ENCODE results near the gene RDX.

Gene RDX

GRCh38 chr11:110185599-110185998 is 110.8 kb downstream of the RDX start:
- Histone ChIP-seq H3K79me2 (ENCODE audit: insufficient read depth, low read length) (no peaks in the 10 kb centered on the region), H3F3A (ENCODE audit: low read depth) (no peaks in the 10 kb centered on the region), H3K9ac (ENCODE audit: low read depth, low read length, poor library complexity, severe bottlenecking) (no peak overlapping the region), H4K20me1 (ENCODE audit: insufficient read depth, low read length, poor library complexity, severe bottlenecking) (no peaks in the 10 kb centered on the region), H3K36me3 (ENCODE audit: insufficient read depth, low read length) (no peaks in the 10 kb centered on the region), H3K4me2 (ENCODE audit: low read depth, low read length, poor library complexity, severe bottlenecking) (no peak overlapping the region), H2AFZ (ENCODE audit: low read length) (no peak overlapping the region), H3K27me3 (ENCODE audit: insufficient read depth, low read length, poor library complexity, severe bottlenecking) (no peaks in the 10 kb centered on the region), H3K4me1 (ENCODE audit: insufficient read depth, low read length, poor library complexity, severe bottlenecking) (no peaks in the 10 kb centered on the region), H3K9me2 (replicated peaks; ENCODE audit: low read depth, low read length) (no peaks in the 10 kb centered on the region), H3K9me3 (ENCODE audit: insufficient read depth, low read depth, low read length) (no peaks in the 10 kb centered on the region), H3K4me3 (ENCODE audit: low read length, poor library complexity, severe bottlenecking) (no peak overlapping the region)
- TF ChIP-seq EZH2phosphoT487 (IDR thresholded peaks at IDR 0.05; ENCODE audit: borderline replicate concordance) (no peak), CTCF (conservative IDR thresholded peaks at IDR 0.05; ENCODE audit: low read length) (no peak)

- H3K9ac ChIP-seq (ENCODE audit: low read depth, low read length, poor library complexity, severe bottlenecking): no peak overlapping the region
- no peaks in the 10 kb centered on the region for H4K20me1 ChIP-seq (ENCODE audit: insufficient read depth, low read length, poor library complexity, severe bottlenecking)
- no peaks in the 10 kb centered on the region for H3K9me3 ChIP-seq (ENCODE audit: insufficient read depth, low read depth, low read length)
- H3K27me3 ChIP-seq (ENCODE audit: insufficient read depth, low read length, poor library complexity, severe bottlenecking): no peaks in the 10 kb centered on the region
- no peaks in the 10 kb centered on the region for H3K36me3 ChIP-seq (ENCODE audit: insufficient read depth, low read length)
- TF ChIP-seq CTCF (conservative IDR thresholded peaks at IDR 0.05; ENCODE audit: low read length): no peak
- TF ChIP-seq EZH2phosphoT487 (IDR thresholded peaks at IDR 0.05; ENCODE audit: borderline replicate concordance): no peak
- no peak overlapping the region for H2AFZ ChIP-seq (ENCODE audit: low read length)
- H3K9me2 ChIP-seq (replicated peaks; ENCODE audit: low read depth, low read length): no peaks in the 10 kb centered on the region
- H3K79me2 ChIP-seq (ENCODE audit: insufficient read depth, low read length): no peaks in the 10 kb centered on the region
- no peak overlapping the region for H3K4me3 ChIP-seq (ENCODE audit: low read length, poor library complexity, severe bottlenecking)
- H3F3A ChIP-seq (ENCODE audit: low read depth): no peaks in the 10 kb centered on the region
- no peaks in the 10 kb centered on the region for H3K4me1 ChIP-seq (ENCODE audit: insufficient read depth, low read length, poor library complexity, severe bottlenecking)
- no peak overlapping the region for H3K4me2 ChIP-seq (ENCODE audit: low read depth, low read length, poor library complexity, severe bottlenecking)
Observed at GRCh38 chr11:110185121-110185591, 111.3 kb downstream of the RDX start.

- H3K4me2 ChIP-seq (ENCODE audit: low read depth, low read length, poor library complexity, severe bottlenecking): no peak overlapping the region
- TF ChIP-seq CTCF (conservative IDR thresholded peaks at IDR 0.05; ENCODE audit: low read length) (no peak), EZH2phosphoT487 (IDR thresholded peaks at IDR 0.05; ENCODE audit: borderline replicate concordance) (no peak)
Observed at GRCh38 chr11:110184456-110184855, 112.0 kb downstream of the RDX start.

More at GRCh38 chr11:110184456-110184855, 112.0 kb downstream of the RDX start:
- Histone ChIP-seq H3K9me2 (replicated peaks; ENCODE audit: low read depth, low read length) (no peaks in the 10 kb centered on the region), H3K79me2 (ENCODE audit: insufficient read depth, low read length) (no peaks in the 10 kb centered on the region), H3K27me3 (ENCODE audit: insufficient read depth, low read length, poor library complexity, severe bottlenecking) (no peaks in the 10 kb centered on the region), H3K9me3 (ENCODE audit: insufficient read depth, low read depth, low read length) (no peaks in the 10 kb centered on the region), H3F3A (ENCODE audit: low read depth) (no peaks in the 10 kb centered on the region), H3K36me3 (ENCODE audit: insufficient read depth, low read length) (no peaks in the 10 kb centered on the region), H3K9ac (ENCODE audit: low read depth, low read length, poor library complexity, severe bottlenecking) (no peak overlapping the region), H4K20me1 (ENCODE audit: insufficient read depth, low read length, poor library complexity, severe bottlenecking) (no peaks in the 10 kb centered on the region), H3K4me3 (ENCODE audit: low read length, poor library complexity, severe bottlenecking) (no peak overlapping the region), H3K4me1 (ENCODE audit: insufficient read depth, low read length, poor library complexity, severe bottlenecking) (no peaks in the 10 kb centered on the region), H2AFZ (ENCODE audit: low read length) (no peak overlapping the region)
